ENCODE measurements around the gene XRCC4.

The XRCC4 gene

GRCh38 chr5:83281658-83282057 lies 204.3 kb downstream of the XRCC4 start:
- DNase-seq, result no peak

GRCh38 chr5:83283761-83284160 lies 206.4 kb downstream of the XRCC4 start:
- DNase-seq, result no peak

GRCh38 chr5:83285661-83286398 lies 208.5 kb downstream of the XRCC4 start:
- DNase-seq, result no peak

- no peak for DNase-seq
These were observed 216.9 kb downstream of the XRCC4 start for GRCh38 chr5:83294246-83294645.

- no peak for DNase-seq
These were observed 222.0 kb downstream of the XRCC4 start for GRCh38 chr5:83299353-83299752.

GRCh38 chr5:83306572-83307241 lies 229.4 kb downstream of the XRCC4 start:
- peak; percentile 21 for DNase-seq

GRCh38 chr5:83312663-83313062 lies 235.3 kb downstream of the XRCC4 start:
- DNase-seq, result peak; percentile 9

- DNase-seq, result no peak
These were observed 236.1 kb downstream of the XRCC4 start for GRCh38 chr5:83313436-83313835.

- no peak for DNase-seq
These were observed 244.2 kb downstream of the XRCC4 start for GRCh38 chr5:83321483-83322055.

GRCh38 chr5:83322273-83322924 lies 245.1 kb downstream of the XRCC4 start:
- DNase-seq, result no peak

GRCh38 chr5:83323557-83324180 lies 246.3 kb downstream of the XRCC4 start:
- DNase-seq, result no peak

- DNase-seq, result no peak
These were observed 254.5 kb downstream of the XRCC4 start for GRCh38 chr5:83331842-83332241.

GRCh38 chr5:83337453-83338035 lies 260.2 kb downstream of the XRCC4 start:
- DNase-seq, result no peak

GRCh38 chr5:83340511-83340918 lies 263.2 kb downstream of the XRCC4 start:
- DNase-seq, result peak; percentile 29

GRCh38 chr5:83341815-83342334 lies 264.5 kb downstream of the XRCC4 start:
- DNase-seq, result no peak

- no peak for DNase-seq
These were observed 265.1 kb downstream of the XRCC4 start for GRCh38 chr5:83342465-83342864.

- DNase-seq, result no peak
These were observed 266.0 kb downstream of the XRCC4 start for GRCh38 chr5:83343299-83343698.

- no peak for DNase-seq
These were observed 268.1 kb downstream of the XRCC4 start for GRCh38 chr5:83345423-83345822.

GRCh38 chr5:83348281-83348780 lies 271.0 kb downstream of the XRCC4 start:
- no peak for DNase-seq

GRCh38 chr5:83353231-83353630 lies 275.9 kb downstream of the XRCC4 start:
- no peak for DNase-seq

GRCh38 chr5:83353774-83354173 lies 276.4 kb downstream of the XRCC4 start:
- no peak for DNase-seq

GRCh38 chr5:83354958-83355357 lies 277.6 kb downstream of the XRCC4 start:
- no peak for DNase-seq

Data from CD4-positive, alpha-beta T cell treated with Interleukin-4 for 4 hours (primary cell).